DND-41 (cell line): ENCODE data around the gene ATG9B.

Experiments
- ATAC-seq: fragments of 200-7000 bp; cut with Tn5 transposase; 3 replicates; pipeline ENCODE4 v1.9.1; 2021; ENCODE audit warnings: low read depth; ENCODE audit not compliant: insufficient read depth
- DNase-seq: peaks from one replicate; pipeline ENCODE4 v3.0.0-alpha.2; 2020
- H2AFZ ChIP-seq: 2 replicates; pipeline ENCODE4 v1.6.0; 2012; ENCODE audit warnings: low read depth, low read length
- H3K27ac ChIP-seq: 2 replicates; pipeline ENCODE4 v1.5.1; 2012; ENCODE audit warnings: low read length, inconsistent platforms
- H3K27me3 ChIP-seq: fragments of 200-600 bp; sonication (generic); 2 replicates; pipeline ENCODE4 v1.6.0; 2012; ENCODE audit warnings: low read length, mild to moderate bottlenecking, inconsistent platforms; ENCODE audit not compliant: insufficient read depth, poor library complexity
- H3K36me3 ChIP-seq: 2 replicates; pipeline ENCODE4 v1.5.1; 2012; ENCODE audit warnings: low read length, inconsistent platforms; ENCODE audit not compliant: insufficient read depth
- H3K4me1 ChIP-seq: 2 replicates; pipeline ENCODE4 v1.5.1; 2012; ENCODE audit warnings: mild to moderate bottlenecking, low read length; ENCODE audit not compliant: insufficient read depth
- H3K4me2 ChIP-seq: 2 replicates; pipeline ENCODE4 v1.6.0; 2012; ENCODE audit warnings: mild to moderate bottlenecking, moderate library complexity, low read length, inconsistent platforms; ENCODE audit not compliant: insufficient read depth
- H3K4me3 ChIP-seq, 2 experiments: fragments of 200-600 bp in 1 of 2; shearing (Covaris generic) in 1 of 2; 2 replicates each; pipeline ENCODE4 v1.5.1; 2012 to 2016; ENCODE audit warnings: inconsistent platforms in 2 of 2, low read length in 2 of 2, mild to moderate bottlenecking in 2 of 2, low read depth in 1 of 2, moderate library complexity in 1 of 2
- H3K79me2 ChIP-seq: 2 replicates; pipeline ENCODE4 v1.6.0; 2012; ENCODE audit warnings: low read length, inconsistent platforms; ENCODE audit not compliant: insufficient read depth
- H3K9ac ChIP-seq: 2 replicates; pipeline ENCODE4 v1.6.0; 2012; ENCODE audit warnings: low read depth, mild to moderate bottlenecking, inconsistent platforms, low read length, moderate library complexity
- H3K9me3 ChIP-seq: 2 replicates; pipeline ENCODE4 v1.5.1; 2012; ENCODE audit warnings: low read length, moderate library complexity, mild to moderate bottlenecking, inconsistent platforms; ENCODE audit not compliant: insufficient read depth, severe bottlenecking
- H4K20me1 ChIP-seq: 2 replicates; pipeline ENCODE4 v1.6.0; 2012; ENCODE audit warnings: low read length; ENCODE audit not compliant: insufficient read depth
- CTCF ChIP-seq: IDR thresholded peaks from 2 replicates; pipeline ENCODE4 v1.5.1; 2012; ENCODE audit warnings: borderline replicate concordance, low read length, moderate library complexity, mild to moderate bottlenecking; ENCODE audit not compliant: poor library complexity, severe bottlenecking; ENCODE audit errors: extremely low read depth
- EZH2 ChIP-seq: IDR thresholded peaks from 3 replicates; pipeline ENCODE4 v1.6.1; 2012; ENCODE audit warnings: borderline replicate concordance, low read depth, mild to moderate bottlenecking, moderate library complexity, low read length, inconsistent platforms; ENCODE audit not compliant: severe bottlenecking

The ATG9B gene

GRCh38 chr7:151066273-151066974 lies 42.1 kb upstream of the ATG9B start:
- Histone ChIP-seq H3K9me3 (no peaks in the 10 kb centered on the region), H3K4me2 (no peak overlapping the region), H3K9ac (no peak overlapping the region), H2AFZ (no peak overlapping the region), H3K4me1 (peaks cover 13% of the 10 kb centered on the region), H3K27ac (no peak overlapping the region), H4K20me1 (peaks cover 24% of the 10 kb centered on the region), H3K36me3 (peaks cover 93% of the 10 kb centered on the region), H3K4me3 (no peak overlapping the region), H3K79me2 (peaks cover 14% of the 10 kb centered on the region), H3K27me3 (no peaks in the 10 kb centered on the region)
- no peak for TF ChIP-seq CTCF
- TF ChIP-seq EZH2 = no peak
- no peak for DNase-seq
- no peak for ATAC-seq

- Histone ChIP-seq H3K27ac (no peak overlapping the region), H3K36me3 (peaks cover 85% of the 10 kb centered on the region), H4K20me1 (peaks cover 34% of the 10 kb centered on the region), H3K4me3 (no peak overlapping the region), H3K4me1 (peaks cover 22% of the 10 kb centered on the region), H3K9ac (no peak overlapping the region), H3K27me3 (no peaks in the 10 kb centered on the region), H3K4me2 (no peak overlapping the region), H3K79me2 (peaks cover 23% of the 10 kb centered on the region), H2AFZ (no peak overlapping the region), H3K9me3 (no peaks in the 10 kb centered on the region)
- no peak for ATAC-seq
- TF ChIP-seq EZH2 = no peak
- TF ChIP-seq CTCF = no peak
- DNase-seq = no peak
These were observed 41.2 kb upstream of the ATG9B start for GRCh38 chr7:151065516-151065915.

- TF ChIP-seq EZH2 (no peak), CTCF (no peak)
- ATAC-seq (no peak), DNase-seq (no peak)
- Histone ChIP-seq H3K9ac (no peak overlapping the region), H3K9me3 (no peaks in the 10 kb centered on the region), H3K27me3 (no peaks in the 10 kb centered on the region), H3K36me3 (peaks cover 80% of the 10 kb centered on the region), H4K20me1 (peaks cover 37% of the 10 kb centered on the region), H3K4me3 (no peak overlapping the region), H3K4me1 (peaks cover 27% of the 10 kb centered on the region), H2AFZ (no peak overlapping the region), H3K27ac (no peak overlapping the region), H3K79me2 (peaks cover 28% of the 10 kb centered on the region), H3K4me2 (no peak overlapping the region)
These were observed 40.7 kb upstream of the ATG9B start for GRCh38 chr7:151064993-151065392.

DNA sequence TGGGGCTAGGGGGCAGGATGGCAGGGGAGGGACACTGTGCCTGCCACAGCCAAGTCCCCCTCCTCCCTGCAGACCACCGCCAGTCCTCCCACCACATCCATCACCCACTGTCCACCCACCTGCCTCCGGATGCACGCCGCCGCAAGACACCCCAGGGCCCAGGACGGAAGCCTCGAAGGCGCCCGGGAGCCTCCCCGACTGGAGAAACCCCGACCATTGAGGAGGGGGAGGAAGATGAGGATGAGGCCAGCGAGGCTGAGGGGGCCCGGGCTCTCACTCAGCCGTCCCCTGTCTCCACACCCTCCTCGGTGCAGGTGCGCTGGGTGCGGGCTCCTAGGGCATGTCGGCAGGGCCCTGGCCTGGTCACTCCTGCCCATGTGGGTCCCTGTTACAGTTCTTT lies 40.2 kb upstream of the ATG9B start:
- H3K9ac ChIP-seq = no peak overlapping the region
- H3K27ac ChIP-seq = no peak overlapping the region
- DNase-seq (no peak), ATAC-seq (no peak)
- peaks cover 28% of the 10 kb centered on the region for H3K4me1 ChIP-seq
- H3K4me2 ChIP-seq = no peak overlapping the region
- TF ChIP-seq CTCF (no peak), EZH2 (no peak)
- H3K79me2 ChIP-seq = peaks cover 30% of the 10 kb centered on the region
- no peaks in the 10 kb centered on the region for H3K9me3 ChIP-seq
- peaks cover 74% of the 10 kb centered on the region for H3K36me3 ChIP-seq
- no peaks in the 10 kb centered on the region for H3K27me3 ChIP-seq
- no peak overlapping the region for H2AFZ ChIP-seq
- H3K4me3 ChIP-seq = no peak overlapping the region
- peaks cover 37% of the 10 kb centered on the region for H4K20me1 ChIP-seq
